Measurements from ENCODE around the gene NAV2. TPM values are rescaled to one million over a fixed set of nuclear protein-coding genes. Genes with fewer than 3 reads are reported as not detected.
A peak's percentile ranks its signal among the peaks of the same experiment; 100 is the strongest.

The NAV2 gene, protein sequence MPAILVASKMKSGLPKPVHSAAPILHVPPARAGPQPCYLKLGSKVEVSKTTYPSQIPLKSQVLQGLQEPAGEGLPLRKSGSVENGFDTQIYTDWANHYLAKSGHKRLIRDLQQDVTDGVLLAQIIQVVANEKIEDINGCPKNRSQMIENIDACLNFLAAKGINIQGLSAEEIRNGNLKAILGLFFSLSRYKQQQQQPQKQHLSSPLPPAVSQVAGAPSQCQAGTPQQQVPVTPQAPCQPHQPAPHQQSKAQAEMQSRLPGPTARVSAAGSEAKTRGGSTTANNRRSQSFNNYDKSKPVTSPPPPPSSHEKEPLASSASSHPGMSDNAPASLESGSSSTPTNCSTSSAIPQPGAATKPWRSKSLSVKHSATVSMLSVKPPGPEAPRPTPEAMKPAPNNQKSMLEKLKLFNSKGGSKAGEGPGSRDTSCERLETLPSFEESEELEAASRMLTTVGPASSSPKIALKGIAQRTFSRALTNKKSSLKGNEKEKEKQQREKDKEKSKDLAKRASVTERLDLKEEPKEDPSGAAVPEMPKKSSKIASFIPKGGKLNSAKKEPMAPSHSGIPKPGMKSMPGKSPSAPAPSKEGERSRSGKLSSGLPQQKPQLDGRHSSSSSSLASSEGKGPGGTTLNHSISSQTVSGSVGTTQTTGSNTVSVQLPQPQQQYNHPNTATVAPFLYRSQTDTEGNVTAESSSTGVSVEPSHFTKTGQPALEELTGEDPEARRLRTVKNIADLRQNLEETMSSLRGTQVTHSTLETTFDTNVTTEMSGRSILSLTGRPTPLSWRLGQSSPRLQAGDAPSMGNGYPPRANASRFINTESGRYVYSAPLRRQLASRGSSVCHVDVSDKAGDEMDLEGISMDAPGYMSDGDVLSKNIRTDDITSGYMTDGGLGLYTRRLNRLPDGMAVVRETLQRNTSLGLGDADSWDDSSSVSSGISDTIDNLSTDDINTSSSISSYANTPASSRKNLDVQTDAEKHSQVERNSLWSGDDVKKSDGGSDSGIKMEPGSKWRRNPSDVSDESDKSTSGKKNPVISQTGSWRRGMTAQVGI (N-terminal part only)
- total RNA-seq (2014; rRNA removed; shearing (Covaris generic)): 0.76 and 1.8 TPM in 2 replicates

DNA sequence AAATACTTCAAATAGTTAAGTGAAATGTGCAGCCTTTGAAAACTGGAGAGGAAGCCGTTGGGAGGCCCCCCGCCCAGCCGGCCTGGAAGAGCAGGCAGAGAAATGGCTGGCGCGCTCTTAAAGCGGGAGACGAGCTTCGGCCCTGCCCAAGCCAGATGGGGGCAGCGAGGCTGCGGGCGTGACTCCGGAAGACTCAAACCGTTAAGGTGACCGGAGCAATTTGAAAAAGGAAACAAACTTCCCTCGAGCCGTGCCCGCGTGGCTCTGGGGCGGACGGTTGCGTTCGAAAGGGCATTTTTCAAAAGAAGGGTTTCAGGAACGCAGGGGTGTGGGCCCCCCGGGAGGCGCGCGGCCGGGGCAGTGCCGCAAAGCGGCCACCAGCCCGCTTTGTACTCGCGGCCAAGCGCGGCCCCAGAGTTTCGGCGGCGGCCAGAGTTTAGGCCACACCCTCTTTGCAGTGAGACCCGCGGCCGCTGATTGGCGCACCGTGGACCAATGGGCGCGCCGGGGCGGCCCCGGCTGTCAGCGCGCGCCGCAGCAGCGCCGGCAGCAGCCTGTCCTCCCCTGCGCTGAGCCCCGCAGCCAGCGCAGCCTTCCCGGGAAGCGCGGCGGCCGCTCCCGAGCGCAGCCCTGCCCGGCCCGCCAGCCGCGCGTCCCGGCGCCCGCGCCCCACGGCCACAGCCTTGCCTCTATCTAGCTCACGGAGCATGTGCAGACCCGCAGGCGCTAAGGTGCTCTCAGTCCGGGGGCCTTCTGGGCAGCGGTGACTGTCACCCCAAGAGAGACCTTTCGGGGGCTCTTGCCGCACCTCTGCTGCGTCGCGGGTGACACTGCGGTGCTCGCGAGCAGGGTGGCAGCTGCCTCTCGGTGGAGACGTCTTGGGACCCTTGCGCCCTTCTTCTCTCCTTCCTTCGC lies at the start of gene NAV2:
Gene NAV2 (plus strand): TSS at position 557 of the 915 bp plus-strand sequence. CDS start 859 bp downstream, outside the sequence.
- peak; percentile 92 for DNase-seq (ENCODE audit: low spot score)

DNA sequence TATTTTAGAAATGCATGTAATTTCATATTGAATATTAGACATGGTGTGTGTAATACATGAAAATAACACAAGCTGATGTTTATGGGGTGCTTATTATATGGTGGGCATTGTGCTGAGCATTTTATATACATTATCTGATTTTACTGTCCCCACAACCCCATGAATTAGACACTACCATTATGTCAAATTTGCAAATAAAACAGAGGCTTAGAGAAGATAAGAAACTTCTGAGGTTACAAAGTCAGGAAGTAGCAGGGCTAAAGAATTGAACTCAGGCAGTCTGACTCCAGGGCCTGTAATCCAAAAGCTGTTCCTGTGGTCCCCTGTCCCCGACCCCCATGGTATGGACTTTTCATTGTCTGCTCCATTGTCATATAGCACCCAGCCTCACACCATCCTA lies 49.4 kb upstream of the NAV2 start:
- DNase-seq (ENCODE audit: low spot score): no peak

DNA sequence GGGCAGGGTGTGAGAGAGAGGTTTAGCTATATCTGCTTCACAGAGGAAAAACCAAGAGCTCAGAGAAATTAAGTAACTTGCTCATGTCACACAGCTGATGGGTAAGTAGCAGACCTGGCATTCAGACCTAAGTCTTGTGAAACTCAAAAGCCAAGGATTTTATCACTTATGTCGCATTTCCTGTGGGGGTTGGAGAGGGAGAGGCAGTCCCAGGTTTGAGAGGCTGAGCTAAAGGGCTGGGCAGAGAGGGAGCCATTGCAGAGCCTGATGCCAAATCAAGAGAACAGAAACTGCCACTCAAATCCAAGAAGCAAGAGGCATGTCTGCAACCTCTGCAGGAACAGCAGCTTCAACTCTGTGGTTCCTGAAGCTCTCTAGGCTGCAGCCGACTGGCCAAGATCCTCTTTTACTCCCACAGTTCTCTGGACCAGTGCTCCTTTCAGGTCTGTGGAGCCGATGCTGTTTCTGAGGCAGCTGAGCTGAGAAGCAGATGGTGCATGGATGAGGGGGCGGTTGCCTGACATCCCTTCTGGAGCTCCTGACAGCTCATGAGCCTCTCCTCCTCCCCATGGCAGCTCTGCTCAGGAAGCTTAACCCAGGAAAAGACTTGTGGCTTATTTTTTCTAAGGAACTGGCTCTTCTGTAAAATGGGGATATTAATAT lies 47.6 kb upstream of the NAV2 start:
- peak; percentile 42 for DNase-seq (ENCODE audit: low spot score)

DNA sequence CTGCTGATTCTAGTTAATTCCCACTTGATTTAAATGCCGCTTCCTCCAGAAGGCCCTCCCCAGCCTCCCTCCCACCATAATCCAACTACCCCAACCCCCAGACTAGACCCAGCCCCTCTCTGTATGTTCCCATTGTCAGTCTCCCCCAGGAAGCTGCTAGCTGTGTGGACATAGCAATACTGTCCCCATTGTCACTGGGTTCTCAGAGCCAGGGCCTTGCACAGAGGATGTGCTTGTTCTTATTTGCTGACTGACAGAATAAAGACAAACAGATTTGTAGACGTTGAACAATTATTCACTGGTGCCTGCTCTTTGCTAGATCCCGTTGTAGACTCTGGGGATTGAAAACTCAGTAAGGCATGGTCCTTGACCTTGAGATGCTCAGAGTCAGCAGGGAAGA lies 45.7 kb upstream of the NAV2 start:
- no peak for DNase-seq (ENCODE audit: low spot score)

DNA sequence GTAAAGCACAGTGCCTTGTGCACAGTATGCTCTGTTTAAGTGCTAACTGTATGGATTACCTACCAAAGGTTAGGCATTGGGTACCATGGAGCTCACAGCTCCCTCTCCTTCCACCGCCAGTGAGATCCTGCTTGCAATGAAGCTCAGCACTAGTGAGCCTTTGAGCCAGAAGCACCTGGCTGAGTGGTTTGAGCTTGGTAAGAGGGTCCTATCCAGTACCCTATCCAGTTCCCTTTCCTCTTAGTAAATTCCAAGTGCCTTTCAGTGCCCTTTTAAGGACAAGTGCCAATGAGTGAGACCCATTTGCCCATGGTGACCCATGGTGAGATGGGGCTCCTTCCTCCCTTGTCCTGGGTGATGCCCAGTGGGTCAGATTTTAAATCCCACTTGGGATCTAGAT lies 43.1 kb upstream of the NAV2 start:
- DNase-seq (ENCODE audit: low spot score): no peak

DNA sequence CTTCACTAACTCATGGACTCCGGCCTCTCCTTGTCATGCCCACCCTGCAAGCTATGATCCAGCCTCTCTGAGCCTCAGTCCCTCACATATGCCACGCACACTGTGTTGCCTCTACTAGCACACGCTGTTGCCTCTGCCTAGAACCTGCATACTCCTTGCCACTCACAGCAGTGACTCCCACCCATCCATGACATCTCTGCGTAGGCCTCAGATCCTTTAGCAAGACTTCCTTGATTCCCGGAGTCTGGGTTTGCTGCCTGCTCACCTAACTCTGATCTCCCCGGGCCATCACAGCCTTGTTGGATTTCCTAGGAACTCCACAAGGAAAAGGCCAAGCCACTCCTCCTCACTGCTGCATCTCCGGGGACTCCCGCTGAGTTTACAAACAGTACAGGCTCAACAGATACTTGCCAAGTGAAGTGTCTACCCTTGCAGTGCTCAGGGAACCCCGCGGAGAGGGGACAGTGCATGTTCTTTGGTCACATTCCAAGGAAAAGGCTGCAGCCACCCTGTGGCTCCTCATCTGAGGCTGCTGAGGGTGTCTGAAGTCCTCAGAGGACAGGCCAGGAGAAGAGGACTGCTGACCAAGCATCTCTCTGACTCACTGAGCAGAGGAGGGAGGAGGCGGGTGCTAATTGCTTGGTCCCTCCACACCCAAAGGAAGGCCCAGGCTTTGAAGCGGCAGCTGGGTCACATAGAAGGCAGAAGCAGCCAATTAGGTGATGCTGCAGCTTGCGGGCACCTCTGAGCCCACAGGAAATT lies 42.4 kb upstream of the NAV2 start:
- peak; percentile 57 for DNase-seq (ENCODE audit: low spot score)

DNA sequence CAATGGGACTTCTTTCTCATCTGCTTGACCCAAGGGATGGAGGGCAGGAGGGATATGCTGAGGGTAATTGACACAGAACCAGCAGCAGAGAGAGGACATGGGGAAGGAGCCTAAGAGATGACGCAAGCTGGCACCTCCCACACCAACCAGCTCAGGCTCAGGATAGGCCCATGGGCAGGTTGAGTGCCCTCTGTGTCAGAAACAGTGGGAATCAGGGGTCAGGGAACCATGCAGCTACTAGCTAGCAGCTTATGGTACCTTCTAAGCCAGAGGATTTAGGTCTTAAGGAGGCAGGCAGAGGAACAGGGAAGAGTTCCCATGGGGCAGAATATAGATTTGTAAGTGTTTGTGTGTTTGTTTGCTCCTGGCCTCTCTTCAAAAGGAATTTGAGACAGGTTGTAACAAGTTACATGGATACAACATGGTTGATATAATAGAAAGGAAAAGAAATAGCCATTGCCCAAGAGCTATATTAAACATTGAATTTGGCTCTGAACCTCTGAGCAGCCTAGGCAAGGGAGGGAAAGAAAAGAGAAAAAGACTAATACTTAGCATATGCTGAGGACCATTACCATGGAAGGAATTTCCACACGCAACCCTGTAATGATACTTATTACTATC lies 39.9 kb upstream of the NAV2 start:
- DNase-seq (ENCODE audit: low spot score): no peak

DNA sequence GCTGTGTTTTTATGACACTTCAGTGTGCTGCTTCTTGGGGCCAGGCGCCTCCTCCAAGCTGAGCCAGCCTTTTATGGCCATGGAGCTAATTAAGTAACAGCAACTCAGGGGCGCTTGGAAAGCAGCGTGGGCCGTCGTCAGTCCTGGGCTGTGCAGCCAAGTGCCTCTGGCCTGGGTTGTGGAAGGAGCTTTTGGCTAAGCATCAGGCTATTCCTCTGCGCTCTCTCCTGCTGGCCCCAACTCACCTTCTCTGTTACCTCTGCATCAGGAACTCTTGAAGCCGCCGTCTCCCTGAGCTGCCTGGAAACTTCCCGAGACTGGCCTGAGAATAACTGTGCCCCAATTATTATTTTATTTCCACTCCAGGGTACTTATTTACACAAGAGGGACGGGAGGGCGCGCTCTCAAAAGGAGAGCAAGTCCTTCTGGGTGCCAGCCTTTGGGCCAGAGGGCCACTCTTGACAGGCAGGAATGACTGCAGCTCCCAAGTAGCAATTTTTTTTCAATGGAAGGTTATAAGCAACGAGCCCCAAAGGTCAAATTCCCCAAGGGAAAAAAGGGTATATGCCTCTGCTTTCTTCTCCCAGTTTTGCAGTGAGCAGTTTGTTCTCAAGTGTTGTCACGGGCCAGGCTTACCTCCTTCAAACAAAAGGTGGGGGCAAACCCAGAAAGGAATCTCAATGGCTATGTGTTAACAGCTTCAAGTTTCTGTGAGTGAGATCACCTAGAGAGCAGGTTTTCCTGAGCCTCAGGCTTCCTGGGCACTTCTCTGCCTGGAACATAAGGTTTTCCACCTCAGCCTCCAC lies 38.5 kb upstream of the NAV2 start:
- DNase-seq (ENCODE audit: low spot score): no peak

DNA sequence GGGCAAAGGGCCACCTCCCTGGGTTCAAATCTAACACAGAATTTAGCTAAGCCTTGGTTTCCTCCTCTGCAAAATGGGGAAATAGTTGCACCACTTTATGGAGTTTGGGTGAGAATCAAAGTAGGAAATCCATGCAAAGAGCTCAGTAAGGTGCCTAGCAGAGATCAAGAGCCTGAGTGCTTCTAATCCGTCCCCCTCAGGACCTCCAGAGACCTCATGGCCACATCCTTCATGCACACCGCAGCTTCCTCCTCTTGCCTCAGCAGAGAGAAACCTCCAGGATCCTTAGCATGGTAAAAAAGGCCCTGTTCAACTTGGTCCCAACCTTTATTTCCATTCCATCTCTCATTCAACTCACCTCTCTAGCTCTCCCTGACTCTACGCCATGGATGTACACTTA lies 37.8 kb upstream of the NAV2 start:
- no peak for DNase-seq (ENCODE audit: low spot score)

DNA sequence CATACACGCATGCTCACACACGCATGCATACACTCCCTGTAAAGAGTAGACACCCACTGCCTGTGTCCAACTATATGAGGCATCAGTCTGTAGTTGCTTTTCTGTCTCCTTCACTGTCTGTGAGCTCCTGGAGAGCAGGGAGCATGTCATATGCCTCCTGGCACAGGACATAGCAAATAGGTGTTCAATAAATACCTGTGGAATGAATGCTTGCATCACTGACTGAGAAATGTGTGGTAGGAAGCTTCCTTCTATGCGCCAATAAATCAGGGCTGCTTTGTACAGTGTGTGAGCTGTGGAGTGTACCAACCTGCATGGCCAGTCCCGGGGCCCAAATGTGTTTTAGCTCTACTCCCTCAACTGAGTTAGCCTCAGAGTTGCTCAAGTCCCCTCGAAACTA lies 37.2 kb upstream of the NAV2 start:
- DNase-seq (ENCODE audit: low spot score): no peak

DNA sequence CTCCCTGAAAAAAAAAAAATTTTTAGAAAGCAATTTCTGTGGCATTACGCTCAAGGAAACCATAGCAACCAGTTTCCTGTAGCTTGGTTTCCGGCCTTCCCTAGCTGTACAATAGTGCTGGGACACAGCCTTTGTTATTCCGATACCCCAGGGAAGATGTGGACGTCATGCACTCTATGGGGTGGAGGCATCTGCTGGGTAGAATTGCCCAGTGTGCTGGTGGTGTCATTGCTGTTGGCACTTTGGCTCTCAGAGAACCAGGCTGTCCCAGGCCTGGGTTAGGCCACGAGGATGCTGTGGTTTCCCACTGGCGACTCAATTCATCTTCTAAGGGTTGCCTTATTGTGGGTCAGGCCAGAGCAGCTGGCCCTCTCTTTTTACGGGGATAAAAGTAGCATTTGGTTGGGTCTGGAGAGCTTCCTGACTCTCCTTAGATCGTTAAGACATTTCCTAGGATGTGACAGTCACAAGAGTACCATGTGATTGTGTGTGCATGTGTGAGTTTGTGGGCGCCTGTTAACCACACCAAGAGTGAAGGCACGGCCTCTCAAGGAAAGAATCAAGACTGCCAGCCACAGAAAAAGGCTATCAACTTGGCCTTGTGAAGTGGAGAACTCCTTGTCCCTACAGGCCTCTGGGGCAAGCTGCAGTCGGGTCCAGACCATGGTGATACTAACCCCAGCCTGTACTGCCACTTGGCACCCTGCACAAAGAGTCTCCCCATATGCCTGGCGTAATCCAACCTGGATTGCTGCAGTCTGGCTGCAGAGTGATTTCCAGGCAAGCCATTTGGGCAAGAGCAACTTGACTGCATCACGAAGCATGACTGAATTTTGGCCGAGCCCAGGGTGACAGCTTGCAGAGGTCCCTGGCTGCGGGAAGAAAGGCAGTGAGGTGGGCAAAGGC lies 35.9 kb upstream of the NAV2 start:
- DNase-seq (ENCODE audit: low spot score): no peak

DNA sequence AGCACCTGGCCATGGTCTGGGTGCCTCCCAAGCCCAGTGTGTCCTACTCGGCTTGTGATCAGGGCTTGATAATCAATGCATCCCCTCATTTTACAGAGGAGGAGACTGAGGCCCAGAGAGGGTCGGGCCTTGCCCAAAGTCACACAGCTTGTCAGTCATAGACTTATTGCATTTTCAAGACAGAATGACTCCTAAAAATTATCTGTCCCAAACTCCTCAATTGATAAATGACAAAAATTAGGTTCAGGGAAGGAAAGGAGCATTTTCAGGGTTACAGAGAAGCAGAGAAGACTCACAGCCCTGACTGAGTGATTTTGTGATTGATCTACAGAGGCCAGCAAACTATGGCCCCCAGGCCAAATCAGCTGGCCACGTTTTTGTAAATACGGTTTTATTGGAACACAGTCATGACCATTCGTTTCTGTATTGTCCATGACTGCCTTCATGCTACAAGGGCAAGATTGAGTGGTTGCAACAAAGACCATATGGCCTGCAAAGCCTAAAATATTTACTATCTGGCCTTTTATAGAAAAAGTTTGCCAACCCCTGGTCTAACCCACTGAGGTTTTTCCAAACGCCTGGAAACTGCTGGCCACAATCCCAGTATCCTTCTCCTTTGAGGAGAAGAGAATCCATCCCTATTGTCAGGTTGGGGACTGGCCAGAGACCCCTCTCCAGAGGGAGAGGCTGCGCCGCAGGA lies 35.1 kb upstream of the NAV2 start:
- DNase-seq (ENCODE audit: low spot score): no peak

DNA sequence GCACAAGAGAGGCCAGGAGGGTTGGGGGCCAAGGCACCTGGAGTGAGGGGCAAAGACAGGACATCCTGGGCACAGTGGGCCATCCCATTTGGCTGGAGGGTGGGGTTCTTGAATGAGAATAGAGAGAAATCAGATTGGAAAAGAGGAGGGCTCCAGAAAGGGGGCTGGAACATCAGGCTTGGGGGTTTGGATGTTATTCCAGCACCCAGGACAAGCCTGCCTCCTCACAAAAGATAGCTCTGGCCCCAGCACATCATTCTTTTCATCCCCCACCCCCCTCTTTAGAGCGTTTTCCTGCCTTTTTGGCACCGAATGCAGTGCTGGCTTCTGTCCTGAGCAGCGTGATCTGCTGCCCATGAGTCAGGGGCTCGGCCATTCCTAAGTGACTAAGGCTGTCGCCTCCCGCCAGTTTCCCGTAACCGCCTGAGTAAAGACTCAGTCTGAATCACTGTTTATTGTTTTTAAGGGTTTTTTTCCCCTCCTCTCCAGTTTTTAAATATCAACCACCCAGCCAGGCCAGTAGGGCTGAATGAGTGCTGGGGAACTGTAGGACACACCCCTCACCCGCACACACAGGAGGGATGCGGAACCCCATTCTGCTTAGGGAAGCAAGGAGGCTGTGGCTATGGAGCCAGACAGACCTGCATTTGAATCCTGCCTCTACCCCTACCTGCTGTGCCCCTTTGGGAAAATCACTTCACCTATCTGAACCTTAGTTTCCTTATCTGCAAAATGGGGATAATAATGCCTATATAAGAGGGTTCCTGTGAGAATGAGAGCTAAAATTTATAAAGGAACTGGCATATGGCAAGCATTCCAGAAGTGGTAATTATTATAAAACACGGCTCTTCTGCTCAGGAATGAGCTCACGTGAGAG lies 32.4 kb upstream of the NAV2 start:
- peak; percentile 98 for DNase-seq (ENCODE audit: low spot score)

DNA sequence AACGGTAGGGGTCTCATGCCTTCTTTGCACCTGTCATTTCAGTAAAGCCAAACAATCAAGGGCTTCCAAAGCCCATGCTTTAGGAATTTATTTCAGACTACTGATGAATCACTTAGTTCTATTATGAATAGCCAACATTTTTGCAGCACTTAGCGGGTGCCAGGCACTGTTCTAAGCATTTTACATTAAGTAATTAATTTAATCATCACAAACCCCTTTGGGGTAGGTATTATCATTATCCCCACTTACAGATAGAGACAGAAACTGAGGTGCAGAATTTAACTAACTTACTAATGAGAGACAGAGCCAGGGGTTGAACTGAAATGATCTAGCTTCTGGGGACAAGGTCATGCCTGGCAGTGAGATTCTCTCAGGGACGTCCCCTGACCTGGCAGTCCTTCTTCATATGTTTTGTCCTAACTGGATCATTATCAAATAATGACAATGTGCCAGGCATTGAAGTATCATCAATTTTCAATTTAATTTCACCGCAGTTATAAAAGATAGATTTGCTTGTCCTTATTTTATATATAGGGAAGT lies 31.7 kb upstream of the NAV2 start:
- DNase-seq (ENCODE audit: low spot score): no peak

DNA sequence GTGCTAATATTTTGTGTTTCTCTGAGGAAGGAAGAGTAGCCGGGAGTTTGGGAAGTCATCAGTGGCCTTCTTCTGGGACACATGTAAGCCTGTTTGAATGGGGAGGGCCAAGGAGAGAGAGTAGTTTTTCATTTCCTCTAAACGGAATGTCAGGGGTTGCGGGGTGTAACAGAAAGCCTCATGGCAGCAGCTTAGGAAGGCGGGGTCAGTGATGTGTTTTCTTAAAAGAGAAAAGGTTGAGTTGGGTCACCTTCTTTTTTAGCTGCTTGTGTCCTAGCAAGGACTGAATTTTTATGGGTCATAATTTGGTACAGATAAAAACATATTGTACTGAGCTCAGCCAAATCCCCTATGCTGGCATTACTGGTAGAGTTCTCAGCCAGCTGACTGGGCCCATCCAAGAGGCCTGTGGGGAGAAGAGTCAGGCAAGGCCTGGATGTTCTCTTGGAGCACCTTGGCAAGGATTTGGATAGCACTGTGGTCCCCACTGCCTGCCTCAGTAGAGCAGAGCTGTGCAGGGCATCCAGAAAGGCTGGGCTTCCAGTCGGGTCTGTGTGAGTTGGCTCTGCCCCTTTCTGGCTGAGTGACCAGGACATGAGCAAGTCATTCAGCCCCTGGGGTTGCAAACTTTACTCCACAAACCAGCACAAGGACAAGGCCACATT lies 29.4 kb upstream of the NAV2 start:
- DNase-seq (ENCODE audit: low spot score): no peak

All from H4 (cell line).